ENCODE measurements around the gene RABGGTA. TPM values are rescaled to one million over a fixed set of nuclear protein-coding genes. Genes with fewer than 3 reads are reported as not detected.

Gene RABGGTA
- total and polyA plus RNA-seq, 9 of the 15 experiments (the other 6 are each of a cell fraction or from before 2014, with no cell fraction given): 4.5 to 24.2 (median 15.5) TPM

DNA sequence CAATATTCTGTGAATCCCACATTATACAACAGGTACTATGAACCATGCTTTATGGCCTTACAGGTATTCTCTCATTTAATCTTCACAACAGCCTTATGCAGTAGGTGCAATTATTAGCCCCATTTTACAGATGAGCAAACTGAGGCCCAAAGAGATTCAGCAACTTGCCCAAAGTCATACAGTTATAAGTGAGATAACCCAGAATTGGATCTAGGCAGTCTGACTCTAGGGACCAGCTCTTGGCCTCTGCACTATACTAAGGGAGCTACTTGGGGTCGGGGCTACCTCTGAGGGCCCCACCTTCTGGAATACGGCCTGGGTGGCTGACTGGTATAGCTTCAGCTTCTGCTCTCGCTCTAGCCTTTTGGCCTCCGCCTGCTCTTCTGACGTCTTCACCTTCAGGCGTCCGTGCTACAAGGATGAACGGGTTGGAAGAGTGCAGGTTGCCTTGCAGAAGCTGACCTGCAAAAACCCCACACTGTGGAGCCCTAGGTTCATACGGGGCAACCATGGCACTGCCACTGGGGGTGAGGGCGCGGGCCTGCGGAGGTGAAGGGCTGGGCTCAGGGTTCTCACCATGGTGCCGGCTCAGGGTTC, 762 bp downstream of the RABGGTA start (continued):
- TF ChIP-seq FOXP4 (CRISPR knock-in tag; IDR thresholded peaks at IDR 0.05; ENCODE audit: borderline replicate concordance) (no peak), PHF20 (IDR thresholded peaks at IDR 0.05; ENCODE audit: partially characterized antibody) (peak; percentile 27), MAZ (CRISPR knock-in tag; conservative IDR thresholded peaks at IDR 0.05 in 1 of 2, IDR thresholded peaks at IDR 0.05 in 1 of 2) (no peak), PCBP2 (IDR thresholded peaks at IDR 0.05; ENCODE audit: low read depth, low read length, poor library complexity, severe bottlenecking) (no peak), NFE2L1 (tag; IDR thresholded peaks at IDR 0.05; ENCODE audit: borderline replicate concordance, low read depth) (no peak), ZNF655 (CRISPR knock-in tag; IDR thresholded peaks at IDR 0.05) (no peak), XRCC5 (IDR thresholded peaks at IDR 0.05; ENCODE audit: low read depth, low read length) (no peak), FOXJ3 (CRISPR knock-in tag; IDR thresholded peaks at IDR 0.05) (no peak), ILK (tag; IDR thresholded peaks at IDR 0.05; ENCODE audit: borderline replicate concordance, low read depth) (no peak), SP2 (IDR thresholded peaks at IDR 0.05; ENCODE audit: extremely low read depth, low read depth, low read length, poor library complexity, severe bottlenecking) (no peak), ZC3H4 (CRISPR knock-in tag; IDR thresholded peaks at IDR 0.05; ENCODE audit: borderline replicate concordance) (no peak), KLF6 (CRISPR knock-in tag; IDR thresholded peaks at IDR 0.05; ENCODE audit: borderline replicate concordance) (no peak), CEBPG (CRISPR knock-in tag; IDR thresholded peaks at IDR 0.05) (no peak), CEBPG (tag; conservative IDR thresholded peaks at IDR 0.05 in 1 of 2, IDR thresholded peaks at IDR 0.05 in 1 of 2) (no peak), ZFP30 (CRISPR knock-in tag; IDR thresholded peaks at IDR 0.05; ENCODE audit: borderline replicate concordance) (no peak), THRAP3 (IDR thresholded peaks at IDR 0.05; ENCODE audit: borderline replicate concordance) (no peak), PHF21A (IDR thresholded peaks at IDR 0.05; ENCODE audit: borderline replicate concordance, low read depth) (no peak), CBX2 (IDR thresholded peaks at IDR 0.05; ENCODE audit: insufficient read depth, low read length, poor library complexity, severe bottlenecking) (no peak), ZBTB26 (CRISPR knock-in tag; IDR thresholded peaks at IDR 0.05) (no peak), FOXK1 (CRISPR knock-in tag; IDR thresholded peaks at IDR 0.05; ENCODE audit: borderline replicate concordance) (no peak), LEF1 (IDR thresholded peaks at IDR 0.05) (no peak)
- TF ChIP-seq, protein P1, sequence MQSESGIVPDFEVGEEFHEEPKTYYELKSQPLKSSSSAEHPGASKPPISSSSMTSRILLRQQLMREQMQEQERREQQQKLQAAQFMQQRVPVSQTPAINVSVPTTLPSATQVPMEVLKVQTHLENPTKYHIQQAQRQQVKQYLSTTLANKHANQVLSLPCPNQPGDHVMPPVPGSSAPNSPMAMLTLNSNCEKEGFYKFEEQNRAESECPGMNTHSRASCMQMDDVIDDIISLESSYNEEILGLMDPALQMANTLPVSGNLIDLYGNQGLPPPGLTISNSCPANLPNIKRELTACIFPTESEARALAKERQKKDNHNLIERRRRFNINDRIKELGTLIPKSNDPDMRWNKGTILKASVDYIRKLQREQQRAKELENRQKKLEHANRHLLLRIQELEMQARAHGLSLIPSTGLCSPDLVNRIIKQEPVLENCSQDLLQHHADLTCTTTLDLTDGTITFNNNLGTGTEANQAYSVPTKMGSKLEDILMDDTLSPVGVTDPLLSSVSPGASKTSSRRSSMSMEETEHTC (IDR thresholded peaks at IDR 0.05): no peak

Measured in K562 (cell line).